SHP77 (cell line): ENCODE results near the gene SGCD.

Experiments used
- DNase-seq, 2 experiments: peaks; one replicate each; lab custom pipeline; 2025; lab: John Stamatoyannopoulos, UW

SGCD gene

GRCh38 chr5:156361436-156362109 lies 34.6 kb downstream of the SGCD start:
- no peak for DNase-seq

- DNase-seq = no peak
Observed at GRCh38 chr5:156363861-156364260, 36.9 kb downstream of the SGCD start.

- no peak for DNase-seq
Observed at GRCh38 chr5:156366521-156366920, 39.6 kb downstream of the SGCD start.

GRCh38 chr5:156367597-156367996 lies 40.6 kb downstream of the SGCD start:
- no peak for DNase-seq

GRCh38 chr5:156375895-156376495 lies 49.0 kb downstream of the SGCD start:
- DNase-seq = no peak

GRCh38 chr5:156376751-156377150 lies 49.8 kb downstream of the SGCD start:
- no peak for DNase-seq

- DNase-seq = no peak
Observed at GRCh38 chr5:156378159-156378558, 51.2 kb downstream of the SGCD start.

GRCh38 chr5:156379206-156379605 lies 52.2 kb downstream of the SGCD start:
- DNase-seq = no peak

- no peak for DNase-seq
Observed at GRCh38 chr5:156380848-156381247, 53.9 kb downstream of the SGCD start.

GRCh38 chr5:156383510-156384265 lies 56.7 kb downstream of the SGCD start:
- no peak for DNase-seq

GRCh38 chr5:156385416-156385815 lies 58.5 kb downstream of the SGCD start:
- no peak for DNase-seq

GRCh38 chr5:156386976-156387375 lies 60.0 kb downstream of the SGCD start:
- no peak for DNase-seq

GRCh38 chr5:156387391-156387790 lies 60.4 kb downstream of the SGCD start:
- DNase-seq = no peak

GRCh38 chr5:156388233-156388632 lies 61.3 kb downstream of the SGCD start:
- no peak for DNase-seq

GRCh38 chr5:156391139-156391538 lies 64.2 kb downstream of the SGCD start:
- DNase-seq = no peak

GRCh38 chr5:156393980-156394379 lies 67.0 kb downstream of the SGCD start:
- DNase-seq = no peak

- no peak for DNase-seq
Observed at GRCh38 chr5:156394642-156395305, 67.8 kb downstream of the SGCD start.

GRCh38 chr5:156395306-156395675 lies 68.3 kb downstream of the SGCD start:
- DNase-seq = no peak

- no peak for DNase-seq
Observed at GRCh38 chr5:156396063-156396829, 69.3 kb downstream of the SGCD start.

GRCh38 chr5:156396830-156397081 lies 69.8 kb downstream of the SGCD start:
- no peak for DNase-seq

GRCh38 chr5:156399323-156399722 lies 72.4 kb downstream of the SGCD start:
- no peak for DNase-seq

GRCh38 chr5:156400231-156400986 lies 73.4 kb downstream of the SGCD start:
- DNase-seq = no peak
